Keratinocyte (primary cell): ENCODE results near the gene TJP3.

Experiments used
- EZH2 ChIP-seq: IDR thresholded peaks from one replicate; pipeline ENCODE4 v1.6.1; 2012; ENCODE audit warnings: inconsistent platforms, mild to moderate bottlenecking, low read length, moderate library complexity
- TF ChIP-seq, protein P1 (sequence below), 3 experiments: IDR thresholded peaks in 1 of 3; conservative IDR thresholded peaks in 1 of 3; optimal IDR thresholded peaks in 1 of 3; 2 replicates in 2 of 3; 3 replicates in 1 of 3; pipeline versions ENCODE3 to v1.5.1; 2011; ENCODE audit warnings: low read length in 3 of 3, mild to moderate bottlenecking in 3 of 3, moderate library complexity in 2 of 3, control low read depth in 1 of 3, inconsistent platforms in 1 of 3; ENCODE audit not compliant: insufficient read depth in 2 of 3; ENCODE audit errors: extremely low read depth in 1 of 3

GRCh38 chr19:3698386-3698950 lies 9.7 kb upstream of the TJP3 start:
- TF ChIP-seq, protein P1, sequence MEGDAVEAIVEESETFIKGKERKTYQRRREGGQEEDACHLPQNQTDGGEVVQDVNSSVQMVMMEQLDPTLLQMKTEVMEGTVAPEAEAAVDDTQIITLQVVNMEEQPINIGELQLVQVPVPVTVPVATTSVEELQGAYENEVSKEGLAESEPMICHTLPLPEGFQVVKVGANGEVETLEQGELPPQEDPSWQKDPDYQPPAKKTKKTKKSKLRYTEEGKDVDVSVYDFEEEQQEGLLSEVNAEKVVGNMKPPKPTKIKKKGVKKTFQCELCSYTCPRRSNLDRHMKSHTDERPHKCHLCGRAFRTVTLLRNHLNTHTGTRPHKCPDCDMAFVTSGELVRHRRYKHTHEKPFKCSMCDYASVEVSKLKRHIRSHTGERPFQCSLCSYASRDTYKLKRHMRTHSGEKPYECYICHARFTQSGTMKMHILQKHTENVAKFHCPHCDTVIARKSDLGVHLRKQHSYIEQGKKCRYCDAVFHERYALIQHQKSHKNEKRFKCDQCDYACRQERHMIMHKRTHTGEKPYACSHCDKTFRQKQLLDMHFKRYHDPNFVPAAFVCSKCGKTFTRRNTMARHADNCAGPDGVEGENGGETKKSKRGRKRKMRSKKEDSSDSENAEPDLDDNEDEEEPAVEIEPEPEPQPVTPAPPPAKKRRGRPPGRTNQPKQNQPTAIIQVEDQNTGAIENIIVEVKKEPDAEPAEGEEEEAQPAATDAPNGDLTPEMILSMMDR (optimal IDR thresholded peaks at IDR 0.05 in 1 of 3, IDR thresholded peaks at IDR 0.05 in 1 of 3, conservative IDR thresholded peaks at IDR 0.05 in 1 of 3; ENCODE audit: extremely low read depth in 1 of 3, insufficient read depth in 2 of 3, low read length in 3 of 3), result no peak
- TF ChIP-seq EZH2, result no peak
